GM13977 (cell line): ENCODE results near the gene DNAH1.
A peak's percentile ranks its signal among the peaks of the same experiment; 100 is the strongest.

Experiments
- DNase-seq: peaks from one replicate; pipeline ENCODE4 v3.0.0; 2012; ENCODE audit warnings: low spot score
- CTCF ChIP-seq: IDR thresholded peaks from 2 replicates; pipeline ENCODE4 v1.5.1; 2012; ENCODE audit warnings: mild to moderate bottlenecking, control low read depth; ENCODE audit not compliant: insufficient read depth; ENCODE audit errors: extremely low read depth, missing control alignments
- in situ Hi-C: fragments of 300-500 bp; cut with MboI; formaldehyde crosslinking; loops from one replicate; pipeline ENCODE4 v1.12.0; 2022; ENCODE audit warnings: low sequenced_read_pairs, low pct_unique_long_range_greater_than_20kb, mixed read lengths, inconsistent platforms; ENCODE audit not compliant: unreplicated experiment

DNAH1 gene

GRCh38 chr3:52291508-52292181 lies 24.5 kb upstream of the DNAH1 start:
- TF ChIP-seq CTCF: peak; percentile 72
- in situ Hi-C loops: loop anchor here (5.0 kb wide), 1 partner anchor 51 kb away; no protein-coding TSS in a partner anchor
- DNase-seq: peak; percentile 79

DNA sequence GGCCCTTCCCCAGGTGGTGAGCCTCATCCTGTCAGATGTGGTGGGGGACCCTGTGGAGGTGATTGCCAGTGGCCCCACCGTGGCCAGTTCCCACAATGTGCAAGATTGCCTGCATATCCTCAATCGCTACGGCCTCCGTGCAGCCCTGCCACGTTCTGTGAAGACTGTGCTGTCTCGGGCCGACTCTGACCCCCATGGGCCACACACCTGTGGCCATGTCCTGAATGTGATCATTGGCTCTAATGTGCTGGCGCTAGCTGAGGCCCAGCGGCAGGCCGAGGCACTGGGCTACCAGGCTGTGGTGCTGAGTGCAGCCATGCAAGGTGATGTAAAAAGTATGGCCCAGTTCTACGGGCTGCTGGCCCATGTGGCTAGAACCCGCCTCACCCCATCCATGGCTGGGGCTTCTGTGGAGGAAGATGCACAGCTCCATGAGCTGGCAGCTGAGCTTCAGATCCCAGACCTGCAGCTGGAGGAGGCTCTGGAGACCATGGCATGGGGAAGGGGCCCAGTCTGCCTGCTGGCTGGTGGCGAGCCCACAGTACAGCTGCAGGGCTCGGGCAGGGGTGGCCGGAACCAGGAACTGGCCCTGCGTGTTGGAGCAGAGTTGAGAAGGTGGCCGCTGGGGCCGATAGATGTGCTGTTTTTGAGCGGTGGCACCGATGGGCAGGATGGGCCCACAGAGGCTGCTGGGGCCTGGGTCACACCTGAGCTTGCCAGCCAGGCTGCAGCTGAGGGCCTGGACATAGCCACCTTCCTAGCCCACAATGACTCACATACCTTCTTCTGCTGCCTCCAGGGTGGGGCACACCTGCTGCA lies 23.7 kb upstream of the DNAH1 start:
- in situ Hi-C loops: loop anchor here (5.0 kb wide), 1 partner anchor 50 kb away; no protein-coding TSS in a partner anchor
- DNase-seq: no peak
- no peak for TF ChIP-seq CTCF

DNA sequence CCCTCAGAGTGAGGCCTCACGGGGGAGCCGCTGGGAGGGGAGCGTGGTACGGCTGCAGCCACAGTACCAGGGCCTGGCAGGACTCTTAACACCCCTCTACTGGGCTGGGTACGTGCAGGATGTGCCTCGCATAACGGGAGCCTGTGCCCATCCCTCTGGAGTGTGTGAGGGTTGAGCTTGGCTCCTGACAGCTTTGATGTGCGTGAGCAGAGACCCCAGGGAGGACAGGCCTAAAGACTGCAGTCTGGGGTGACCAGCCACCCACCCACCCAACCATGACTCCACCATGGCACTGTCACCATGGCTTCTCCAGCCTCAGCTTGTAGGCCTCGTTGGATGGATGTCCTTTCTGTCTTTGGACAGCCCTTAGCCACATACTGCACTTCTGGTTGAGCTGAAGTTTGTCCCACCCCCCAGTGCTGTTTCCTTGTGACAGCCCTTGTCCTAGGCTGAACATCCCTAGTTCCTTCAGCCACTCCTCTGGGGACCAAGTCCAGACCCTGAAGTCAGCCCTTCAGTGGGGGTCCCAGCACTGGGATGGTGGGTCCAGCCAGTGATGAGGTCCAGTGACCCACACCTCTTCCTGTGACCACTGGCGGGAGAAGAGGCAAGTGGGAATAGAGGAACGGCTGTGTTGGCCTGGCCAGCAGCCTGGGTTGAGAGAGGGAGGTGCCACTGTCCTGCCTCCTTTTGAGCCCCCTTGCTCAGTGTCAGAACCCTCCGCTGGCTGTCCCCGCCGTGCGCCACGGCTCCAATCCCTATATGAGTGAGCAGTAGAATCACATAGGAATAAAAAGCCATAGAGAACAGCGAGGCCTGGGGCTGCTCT lies 22.4 kb upstream of the DNAH1 start:
- no peak for DNase-seq
- in situ Hi-C loops: loop anchor here (5.0 kb wide), 1 partner anchor 49 kb away; no protein-coding TSS in a partner anchor
- TF ChIP-seq CTCF: no peak

- TF ChIP-seq CTCF: no peak
- DNase-seq: no peak
- in situ Hi-C loops: loop anchor here (5.0 kb wide), 1 partner anchor 48 kb away; no protein-coding TSS in a partner anchor
Observed at GRCh38 chr3:52294320-52295150, 21.6 kb upstream of the DNAH1 start.

GRCh38 chr3:52295671-52296208 lies 20.4 kb upstream of the DNAH1 start:
- no peak for DNase-seq
- TF ChIP-seq CTCF: no peak
- in situ Hi-C loops: no loop called here
